Mucosa of gallbladder (tissue), 1 donor: ENCODE results near the gene OMD. TPM values are rescaled to one million over a fixed set of nuclear protein-coding genes. Genes with fewer than 3 reads are reported as not detected.

Experiments used
- DNase-seq: peaks from one replicate; pipeline ENCODE4 v3.0.0-alpha.2; 2020; ENCODE audit warnings: low spot score
- total RNA-seq: library from RNA; stranded (reverse); gene quantifications from one replicate; pipeline ENCODE4 v1.2.1, GENCODE V29; 2021
- donor health status: DM: no; HTN: no; CAD: no.

Gene OMD, protein sequence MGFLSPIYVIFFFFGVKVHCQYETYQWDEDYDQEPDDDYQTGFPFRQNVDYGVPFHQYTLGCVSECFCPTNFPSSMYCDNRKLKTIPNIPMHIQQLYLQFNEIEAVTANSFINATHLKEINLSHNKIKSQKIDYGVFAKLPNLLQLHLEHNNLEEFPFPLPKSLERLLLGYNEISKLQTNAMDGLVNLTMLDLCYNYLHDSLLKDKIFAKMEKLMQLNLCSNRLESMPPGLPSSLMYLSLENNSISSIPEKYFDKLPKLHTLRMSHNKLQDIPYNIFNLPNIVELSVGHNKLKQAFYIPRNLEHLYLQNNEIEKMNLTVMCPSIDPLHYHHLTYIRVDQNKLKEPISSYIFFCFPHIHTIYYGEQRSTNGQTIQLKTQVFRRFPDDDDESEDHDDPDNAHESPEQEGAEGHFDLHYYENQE
- total RNA-seq = 4.8 TPM

DNA sequence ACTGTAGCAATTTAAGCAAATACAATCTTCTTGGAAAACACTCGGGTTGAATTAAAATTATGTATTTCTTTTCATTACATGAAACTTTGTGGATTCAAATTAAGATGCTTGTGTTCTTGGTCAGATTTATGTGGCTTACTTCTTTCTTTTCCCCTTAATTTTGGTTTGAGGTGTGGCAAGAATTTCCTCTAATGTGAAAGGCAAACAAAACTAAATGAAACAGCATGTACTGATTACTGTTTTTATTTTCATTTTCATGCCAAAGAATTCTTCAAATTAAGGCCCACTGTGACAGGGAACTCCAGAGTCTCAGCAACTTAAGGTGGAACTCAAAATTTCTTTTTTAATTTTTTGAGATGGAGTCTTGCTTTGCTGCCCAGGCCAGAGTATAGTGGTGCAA lies at the start of gene OMD:
Gene OMD, minus strand, starts transcription at position 132 of the 400 bp plus-strand sequence. CDS start 6,913 bp downstream, outside the sequence.
- no peak for DNase-seq

DNA sequence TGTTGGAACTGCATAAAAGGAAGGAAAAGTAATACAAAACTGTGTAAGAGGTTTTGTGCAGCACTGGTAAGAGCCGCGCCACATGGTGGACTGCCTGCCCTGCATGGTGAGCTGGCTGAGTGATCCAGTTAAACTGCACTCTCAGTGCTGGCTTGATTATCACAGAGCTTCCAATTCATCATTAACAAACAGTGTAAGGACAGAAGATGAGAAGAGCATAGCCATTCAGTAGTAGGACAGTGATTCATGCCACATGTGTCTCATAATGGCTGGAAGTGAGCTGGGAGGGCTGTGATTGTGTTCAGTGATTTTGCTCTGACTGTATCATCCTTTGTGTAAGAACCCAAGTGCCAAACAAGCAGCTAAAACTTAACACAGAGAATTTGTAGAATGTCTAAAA lies 43.9 kb upstream of the OMD start:
- no peak for DNase-seq

DNA sequence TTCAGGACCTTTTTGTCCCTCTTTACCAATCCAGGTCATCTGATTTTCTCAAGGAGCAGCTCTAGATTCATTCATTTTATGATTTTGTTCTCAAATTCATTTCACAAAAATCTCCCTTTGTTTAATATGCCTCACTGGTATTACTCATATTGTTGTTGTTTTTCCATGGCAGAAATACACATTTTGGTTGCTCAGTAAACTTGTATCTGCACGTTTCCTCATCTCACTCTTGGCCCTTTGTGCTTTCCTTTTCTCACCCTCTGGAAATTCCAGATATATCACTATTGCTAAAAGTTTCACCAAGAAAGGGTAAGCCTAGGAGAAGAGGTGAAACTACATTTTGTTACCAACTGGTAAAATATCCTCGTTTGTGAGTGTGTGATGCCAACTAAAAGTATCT lies 43.2 kb upstream of the OMD start:
- no peak for DNase-seq

DNA sequence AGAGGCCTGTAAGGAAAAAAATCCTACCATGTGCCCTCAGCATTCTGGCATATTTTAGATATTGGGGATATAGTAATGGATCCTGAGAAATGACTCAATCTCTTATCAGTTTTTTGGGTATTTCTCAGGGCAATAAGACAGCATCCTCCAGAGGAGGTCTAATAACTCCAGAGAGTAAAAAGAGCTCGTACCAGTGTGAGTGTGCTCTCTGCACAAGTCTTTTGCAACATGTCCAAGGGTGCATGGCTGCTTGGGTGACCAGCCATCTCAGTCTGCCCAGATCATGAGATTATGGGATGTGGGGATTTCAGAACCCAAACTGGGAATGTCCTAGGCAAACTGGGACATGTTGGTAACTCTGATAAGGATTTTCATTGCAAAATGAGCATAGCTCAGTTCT lies 42.8 kb upstream of the OMD start:
- no peak for DNase-seq

DNA sequence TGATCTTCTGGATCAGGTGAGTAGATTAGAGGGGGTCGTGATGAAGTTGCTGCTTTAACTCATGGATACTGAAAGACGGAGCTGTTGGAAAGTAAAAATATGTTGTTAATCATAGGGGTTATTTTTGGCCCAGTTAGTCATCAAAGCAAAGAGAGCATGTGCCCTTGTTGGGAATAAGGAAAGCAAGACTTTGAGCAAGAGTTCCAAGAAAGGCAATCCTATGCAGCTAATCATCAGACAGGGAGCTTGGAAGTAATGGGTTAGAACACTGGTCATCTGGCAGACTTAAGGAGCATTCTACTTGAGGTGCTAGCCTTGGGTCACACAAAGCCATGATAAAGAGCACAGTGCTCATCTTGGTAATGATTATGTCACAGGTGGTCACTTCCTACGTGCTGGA lies 39.7 kb upstream of the OMD start:
- no peak for DNase-seq

DNA sequence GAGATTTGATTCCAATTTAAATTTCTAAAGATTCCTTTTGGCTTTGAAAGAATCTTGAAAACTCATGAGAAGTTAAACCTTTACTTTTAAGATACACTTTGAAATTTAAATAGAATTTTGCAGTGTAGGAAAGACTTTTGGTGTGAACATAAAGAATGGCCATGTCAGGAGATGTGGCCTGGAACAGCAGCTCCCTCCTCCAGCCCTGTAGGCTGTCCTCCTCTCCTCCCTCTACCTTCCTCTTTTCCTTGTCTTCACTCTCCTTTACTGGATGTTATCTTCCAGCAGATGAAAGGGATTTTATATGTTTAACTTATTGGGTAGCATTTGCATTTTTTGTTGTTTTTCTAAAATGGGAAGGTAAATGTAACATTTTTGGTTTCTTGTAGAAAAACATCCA lies 39.1 kb upstream of the OMD start:
- no peak for DNase-seq

DNA sequence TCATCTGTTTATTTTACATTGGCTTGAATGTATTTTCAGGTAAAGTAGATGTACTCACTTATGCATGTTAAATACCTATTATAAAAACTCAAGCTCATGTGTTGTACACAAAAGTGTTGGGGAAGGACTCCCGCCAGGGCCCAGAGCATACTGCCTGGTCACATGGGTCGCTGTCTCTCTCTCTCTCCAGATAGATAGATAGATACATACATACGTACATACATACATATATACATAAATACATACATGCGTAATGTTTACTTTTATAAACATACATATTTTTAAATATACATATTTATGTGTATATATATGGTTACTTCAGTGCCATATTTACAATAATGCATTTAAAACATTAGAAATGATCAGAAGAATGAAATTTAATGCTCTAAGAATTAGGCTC lies 33.3 kb upstream of the OMD start:
- DNase-seq = no peak

DNA sequence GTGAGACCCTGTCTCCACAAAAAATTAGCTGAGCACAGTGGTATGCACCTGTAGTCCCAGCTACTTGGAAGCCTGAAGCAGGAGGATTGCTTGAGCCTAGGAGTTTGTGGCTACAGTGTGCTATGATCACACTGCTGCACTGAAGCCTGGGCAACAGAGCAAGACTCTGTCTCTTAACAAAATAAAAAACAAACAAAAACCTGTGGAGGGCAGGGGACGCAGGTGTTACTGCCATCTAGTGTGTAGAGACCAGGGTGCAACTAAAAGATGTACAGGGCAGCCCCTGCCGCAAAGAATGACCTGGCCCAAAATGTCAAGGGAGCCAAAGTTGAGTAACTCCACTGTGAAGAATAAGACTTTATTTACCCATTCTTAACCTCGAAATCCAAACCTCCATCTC lies 30.9 kb upstream of the OMD start:
- no peak for DNase-seq

DNA sequence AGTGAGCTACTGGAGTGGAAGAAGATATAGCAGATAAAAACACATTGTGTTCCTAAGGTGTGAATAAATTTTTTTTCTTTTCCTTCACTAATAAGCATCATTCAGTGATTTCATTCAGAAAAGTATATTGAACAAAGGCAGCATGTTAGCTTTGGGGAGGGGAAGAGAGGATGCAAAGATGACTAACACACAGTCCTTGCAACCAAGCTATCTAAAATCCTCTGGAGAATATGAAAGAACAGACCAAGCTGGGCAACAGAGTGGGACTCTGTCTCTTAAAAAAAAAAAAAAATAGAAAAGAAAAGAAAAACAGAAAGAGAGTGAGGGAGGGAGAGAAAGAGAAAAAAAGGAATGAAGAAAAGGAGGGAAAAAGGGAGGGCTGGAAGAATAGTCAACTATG lies 22.3 kb upstream of the OMD start:
- DNase-seq = no peak

DNA sequence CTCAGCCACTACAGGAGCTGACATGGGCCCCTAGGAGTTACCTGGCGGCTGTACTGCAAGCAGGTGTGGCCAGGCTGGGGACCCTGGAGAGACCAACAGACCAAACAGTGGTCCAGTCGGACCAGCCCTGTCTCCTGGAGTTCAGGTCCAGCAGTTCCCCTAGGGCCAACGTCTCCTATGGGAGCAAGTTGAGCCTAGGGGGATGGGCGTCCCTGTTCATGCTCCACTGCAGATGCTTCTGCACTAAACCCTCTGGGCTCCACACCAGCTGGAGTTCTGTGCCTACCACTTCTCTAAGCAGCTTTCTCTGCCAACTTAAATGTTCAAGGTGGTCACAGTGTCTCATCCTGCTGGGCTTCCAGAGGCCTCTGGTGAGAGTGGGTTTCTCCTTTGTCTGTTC lies 20.6 kb upstream of the OMD start:
- no peak for DNase-seq

DNA sequence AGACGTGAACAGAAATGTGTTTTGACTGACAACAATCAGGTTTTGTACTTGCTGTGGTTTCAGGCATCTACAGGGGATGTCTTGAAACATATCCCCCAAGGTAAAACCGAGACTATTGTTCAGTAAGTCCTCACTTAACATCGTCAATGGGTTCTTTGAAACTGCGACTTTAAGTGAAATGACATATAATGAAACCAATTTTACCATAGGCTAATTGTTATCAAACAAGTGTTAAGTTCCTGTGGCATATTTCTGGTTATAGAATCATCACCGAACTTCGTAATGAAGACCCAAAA lies 16.4 kb upstream of the OMD start:
- DNase-seq = no peak

DNA sequence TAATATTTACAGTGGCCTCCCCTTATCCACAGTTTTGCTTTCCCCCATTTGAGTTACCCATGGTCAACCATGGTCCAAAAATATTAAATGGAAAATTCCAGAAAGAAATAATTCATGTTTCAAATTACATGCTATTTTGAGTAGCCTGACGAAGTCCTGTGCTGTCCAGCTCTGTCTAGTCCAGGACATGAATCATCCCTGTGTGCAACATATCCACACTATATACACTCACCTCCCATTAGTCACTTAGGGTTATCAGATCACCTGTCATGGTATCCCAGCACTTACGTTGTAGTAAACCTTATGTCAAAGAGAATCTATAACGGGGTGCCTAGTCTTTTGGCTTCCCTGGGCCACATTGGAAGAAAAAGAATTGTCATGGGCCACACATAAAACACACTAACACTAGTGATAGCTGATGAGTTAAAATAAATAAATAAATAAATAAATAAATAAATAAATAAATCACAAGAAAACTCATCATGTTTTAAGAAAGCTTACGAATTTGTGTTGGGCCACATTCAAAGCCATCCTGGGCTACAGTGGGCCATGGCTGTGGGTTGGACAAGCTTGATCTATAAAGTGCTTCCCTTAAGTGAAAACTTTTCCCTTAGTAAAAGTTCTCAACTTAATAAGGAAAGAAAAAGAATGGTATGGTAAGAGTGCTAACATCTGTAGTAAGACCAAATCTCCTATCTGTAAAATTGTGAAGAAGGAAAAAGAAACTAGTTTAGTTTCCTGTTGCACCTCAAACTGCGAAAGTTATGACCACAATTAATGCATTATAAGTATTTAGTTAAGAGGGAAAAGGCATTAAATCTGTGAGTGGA lies 15.9 kb upstream of the OMD start:
- no peak for DNase-seq

DNA sequence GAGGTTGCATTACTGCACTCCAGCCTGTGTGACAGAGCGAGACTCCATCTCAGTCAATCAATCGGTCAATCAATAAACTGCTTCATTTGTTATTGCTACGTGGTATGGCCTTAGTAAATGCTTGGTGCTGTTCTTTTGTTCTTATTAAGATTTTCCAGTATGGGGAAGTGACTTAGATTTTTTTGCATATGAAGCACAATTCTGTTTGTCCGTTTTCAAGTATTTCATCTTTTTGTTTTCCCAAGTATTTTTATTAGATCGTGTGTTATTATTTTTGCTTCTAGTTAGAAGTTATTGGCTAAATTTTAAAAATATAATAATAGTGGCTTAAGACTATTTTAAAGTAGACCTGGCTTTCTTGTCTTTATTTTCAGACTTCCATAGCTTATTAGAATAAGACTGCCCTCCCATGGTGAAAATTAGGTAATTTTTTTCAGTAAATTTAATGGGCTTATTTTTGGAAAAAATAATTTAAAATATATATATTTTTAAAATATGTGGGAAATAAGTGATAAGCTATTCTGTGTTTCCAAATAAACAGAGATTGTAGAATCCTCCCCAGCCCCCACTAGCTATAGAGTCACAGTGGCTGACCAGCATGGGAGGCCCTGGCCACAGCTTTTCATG lies 14.7 kb upstream of the OMD start:
- DNase-seq = no peak

DNA sequence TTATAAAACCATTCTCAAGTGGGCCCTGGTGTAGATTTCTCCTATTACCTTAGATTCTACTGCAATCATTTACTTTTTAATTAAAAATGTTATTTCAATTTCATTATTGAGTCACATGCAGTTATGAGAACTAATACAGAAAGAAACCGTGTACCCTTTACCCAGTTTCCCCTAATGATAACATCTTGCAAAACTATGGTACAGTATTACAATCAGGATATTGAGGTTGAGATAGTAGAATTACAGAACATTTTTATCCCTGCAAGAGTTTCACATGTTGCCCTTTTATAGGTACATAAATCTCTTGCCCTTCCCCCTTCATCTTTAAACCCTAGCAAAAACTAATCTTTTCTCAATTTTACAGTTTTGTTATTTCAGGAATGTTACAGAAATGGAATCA lies 11.0 kb upstream of the OMD start:
- no peak for DNase-seq

DNA sequence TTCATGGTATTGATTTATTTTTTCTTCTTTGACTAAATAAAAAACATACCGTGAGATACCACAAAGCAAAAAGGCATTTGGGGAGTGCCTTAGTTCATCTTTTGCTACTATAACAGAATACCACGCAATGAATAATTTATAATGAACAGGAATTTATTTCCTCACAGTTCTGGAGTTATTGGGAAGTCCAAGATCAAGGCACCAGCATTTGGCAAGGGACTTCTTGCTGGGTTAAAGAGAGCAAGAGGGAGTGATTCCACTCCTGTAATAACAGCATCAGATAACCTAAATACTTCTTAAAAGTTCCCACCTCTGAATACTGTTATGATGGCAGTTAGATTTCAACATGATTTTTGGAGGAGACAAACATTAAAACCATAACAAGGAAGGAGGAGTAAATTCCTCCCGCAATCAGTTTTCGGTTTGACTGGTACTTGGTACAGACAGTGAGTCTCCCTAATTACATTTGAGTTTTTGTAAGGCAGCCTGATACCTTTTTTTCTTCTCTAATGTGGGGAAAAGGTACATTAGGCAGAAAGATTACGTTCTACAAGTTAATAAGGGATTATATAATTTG lies 8.8 kb upstream of the OMD start:
- DNase-seq = no peak

DNA sequence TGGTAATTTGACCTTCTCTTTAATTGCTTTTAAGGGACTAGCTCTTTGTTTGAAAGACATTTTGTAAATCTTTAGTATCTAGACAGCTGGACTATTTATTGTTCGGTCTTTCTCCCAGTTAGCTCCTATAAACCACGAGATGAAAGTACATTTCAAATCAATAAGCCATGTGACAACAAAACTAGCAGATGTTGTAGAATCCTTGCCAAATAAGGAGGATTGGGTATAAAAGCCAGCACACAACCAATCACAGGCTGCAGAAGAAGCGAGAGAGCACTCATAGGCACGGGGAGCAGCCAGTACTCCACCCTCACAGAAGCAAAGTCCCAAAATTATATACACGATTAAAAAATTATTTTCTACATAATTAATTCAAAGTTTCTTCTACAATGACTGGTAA lies 8.1 kb upstream of the OMD start:
- no peak for DNase-seq

DNA sequence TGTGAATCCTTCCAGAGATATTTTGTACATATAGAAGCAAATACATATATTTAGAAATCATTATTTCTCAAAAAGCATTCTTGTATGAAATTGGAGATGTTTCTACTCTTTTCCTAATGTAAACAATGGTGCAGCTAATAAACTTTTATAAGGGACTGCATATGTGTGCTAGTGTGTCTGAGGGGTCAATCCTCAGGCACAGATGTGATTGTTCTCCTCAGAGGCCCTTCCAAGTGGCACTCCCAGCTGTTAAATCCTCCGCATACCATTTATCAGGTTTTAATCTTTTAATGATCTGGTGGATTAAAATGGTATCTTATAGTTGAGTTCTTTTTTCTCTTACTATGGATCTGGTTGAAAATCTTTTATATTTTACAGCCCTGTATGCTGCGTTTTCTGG lies 5.6 kb upstream of the OMD start:
- DNase-seq = no peak

DNA sequence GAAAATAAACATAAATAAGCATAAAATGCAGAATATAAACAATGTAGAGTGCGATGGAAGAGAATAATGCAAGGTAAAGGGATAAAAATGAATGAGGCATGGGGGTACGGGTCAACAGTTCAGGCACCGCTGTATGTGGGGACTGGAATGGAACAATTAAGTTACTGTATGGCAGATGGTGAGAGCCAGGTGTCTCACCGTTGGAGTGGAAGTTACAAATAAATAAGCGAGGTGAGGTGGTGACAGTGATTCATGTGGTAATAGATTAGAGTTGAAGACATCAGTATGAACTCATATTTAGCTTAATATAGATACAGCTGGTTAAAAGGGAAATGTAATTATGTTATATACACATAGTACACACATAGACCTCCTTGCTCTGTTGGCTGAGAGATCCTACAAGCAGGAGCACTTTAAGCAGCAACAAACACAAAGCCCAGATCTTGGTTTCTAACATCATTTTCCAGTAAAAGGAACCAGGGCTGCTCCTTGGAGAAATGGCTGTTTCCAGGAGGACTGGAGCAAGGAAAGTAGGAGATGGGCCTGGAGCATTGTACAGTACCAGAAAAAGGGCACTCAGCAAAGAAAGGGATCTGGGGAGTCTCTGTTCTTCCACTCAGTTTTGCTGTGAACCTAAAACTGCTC lies 2.4 kb upstream of the OMD start:
- no peak for DNase-seq

DNA sequence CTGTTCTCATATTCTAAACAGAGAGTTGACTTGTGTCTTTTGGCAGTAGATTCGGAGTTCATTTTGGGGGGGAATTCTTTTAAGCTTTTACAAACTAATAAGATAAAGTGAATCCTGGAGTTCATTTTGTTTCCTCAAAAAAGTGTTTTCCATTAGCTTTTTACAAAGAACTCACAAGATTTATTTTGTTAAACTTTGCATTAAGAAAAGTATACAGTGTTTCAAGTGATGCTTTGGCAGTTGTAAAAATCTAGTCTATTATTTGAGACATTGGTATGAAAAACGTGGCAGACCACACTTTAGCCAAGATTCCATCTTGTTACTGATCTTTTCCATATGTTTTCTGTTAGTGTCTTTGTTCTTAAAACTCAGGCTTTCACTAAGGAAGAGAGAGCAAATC lies 1.2 kb upstream of the OMD start:
- DNase-seq = no peak

DNA sequence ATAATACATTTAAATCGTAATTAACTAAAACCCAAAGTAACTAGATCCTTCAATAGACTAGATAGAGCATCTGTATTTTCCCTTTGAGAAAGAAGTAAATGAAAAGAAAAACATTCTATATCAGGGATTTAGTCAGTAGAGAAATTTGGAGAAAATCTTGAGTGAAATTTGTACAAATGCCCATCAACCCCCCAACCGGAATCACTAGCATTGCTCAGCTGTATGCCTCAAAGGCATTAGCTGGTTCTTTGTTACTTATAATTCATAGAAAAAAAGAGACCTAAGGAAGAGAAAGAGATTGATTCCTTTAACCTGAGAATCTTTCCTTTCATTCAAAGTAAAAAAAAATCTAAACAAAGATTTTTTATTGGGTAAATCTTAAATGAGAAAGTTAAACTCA lies 659 bp downstream of the OMD start:
- DNase-seq = no peak

DNA sequence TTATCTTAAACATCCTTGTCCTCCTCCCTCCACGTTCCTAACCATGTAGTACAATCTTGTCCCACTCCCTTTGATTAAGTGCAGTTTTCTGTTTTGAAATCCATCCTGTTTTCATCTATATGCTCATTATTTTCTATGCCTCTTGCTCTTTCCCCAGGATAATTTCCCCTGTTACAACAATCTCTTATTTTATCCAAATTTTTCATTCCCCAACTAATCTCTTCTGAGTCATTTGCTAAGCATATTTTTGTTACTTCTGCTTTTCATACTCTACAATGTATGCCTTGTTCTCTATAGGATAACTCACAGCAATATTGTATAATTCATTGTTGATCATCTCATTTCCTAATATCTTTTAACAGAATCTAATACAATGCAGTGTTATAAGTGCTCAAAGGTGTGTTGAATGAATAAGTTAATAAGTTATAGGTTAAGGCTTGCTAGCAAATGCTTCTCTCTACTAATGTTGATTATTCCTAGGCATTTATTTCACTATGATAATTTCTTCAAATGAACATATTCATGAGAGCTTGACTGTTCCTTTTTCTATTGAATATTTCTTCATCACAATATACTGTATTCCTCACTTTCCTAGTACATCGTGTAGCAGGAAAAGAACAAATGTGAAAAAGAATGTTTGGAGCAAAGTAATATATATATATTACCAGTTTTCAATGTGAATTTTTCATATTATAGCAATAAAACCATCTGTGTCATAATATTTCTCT lies 1.5 kb downstream of the OMD start:
- DNase-seq = no peak
